Tibial artery (tissue), 4 donors: ENCODE data around the gene ZNF219.

ENCODE experiments used
- DNase-seq, 2 donors: peaks; one replicate each; pipeline ENCODE4 v3.0.0-alpha.2; 2019
- H3K27ac ChIP-seq, 2 donors: fragments of 200-600 bp; sonication (generic) in 1 of 2; 1 replicate in 1 of 2; 2 replicates in 1 of 2; pipeline ENCODE4 v1.5.1; 2018 to 2019; ENCODE audit warnings: mild to moderate bottlenecking in 1 of 2
- H3K27me3 ChIP-seq, 2 donors: fragments of 200-600 bp; sonication (generic) in 1 of 2; one replicate each; pipeline versions ENCODE4 v1.5.1 to v1.6.0; 2016 to 2019
- H3K36me3 ChIP-seq, 3 donors: fragments of 200-600 bp; sonication (generic) in 2 of 3; one replicate each; pipeline ENCODE4 v1.5.1; 2016 to 2019; ENCODE audit warnings: mild to moderate bottlenecking in 2 of 3
- H3K4me1 ChIP-seq, 4 donors: fragments of 200-600 bp; sonication (generic) in 2 of 4; 1 replicate in 3 of 4; 2 replicates in 1 of 4; pipeline ENCODE4 v1.5.1; 2016 to 2019
- H3K4me3 ChIP-seq, 2 donors: fragments of 200-600 bp; sonication (generic) in 1 of 2; 1 replicate in 1 of 2; 2 replicates in 1 of 2; pipeline ENCODE4 v1.5.1; 2018 to 2019; ENCODE audit warnings: mild to moderate bottlenecking in 2 of 2
- H3K9me3 ChIP-seq, 3 donors: fragments of 200-600 bp; sonication (generic) in 1 of 3; one replicate each; pipeline ENCODE4 v1.5.1; 2016 to 2019
- CTCF ChIP-seq, 2 experiments: fragments of 200-600 bp in 1 of 2; fragments of 450-650 bp in 1 of 2; IDR thresholded peaks; one replicate each; pipeline ENCODE4 v1.5.1; 2017 to 2019; ENCODE audit warnings: antibody characterized with exemption in 2 of 2, mild to moderate bottlenecking in 1 of 2, moderate library complexity in 1 of 2
- intact Hi-C: fragments of 100-400 bp; cut with DNase I; formaldehyde crosslinking; loops from one replicate; pipeline ENCODE4 v1.15.0; 2023; ENCODE audit warnings: low total_unique reads

Gene ZNF219

GRCh38 chr14:21097636-21098075, 799 bp downstream of the ZNF219 start:
- H3K36me3 ChIP-seq, result peaks cover 0 to 5% (median 0%) of the 10 kb centered on the region in 3 donors
- no peak for TF ChIP-seq CTCF (IDR thresholded peaks at IDR 0.05)
- DNase-seq, result peak in 1 of 2 donors; percentile 76
- peaks cover 0 to 34% (median 33%) of the 10 kb centered on the region in 4 donors for H3K4me1 ChIP-seq
- peak overlapping the region; percentile 92 to 96 for H3K27ac ChIP-seq
- H3K9me3 ChIP-seq, result no peaks in the 10 kb centered on the region
- no peaks in the 10 kb centered on the region for H3K27me3 ChIP-seq
- intact Hi-C loops, result no loop called here
- peak overlapping the region; percentile 71 to 90 for H3K4me3 ChIP-seq

GRCh38 chr14:21096978-21097635, 1.3 kb downstream of the ZNF219 start:
- H3K4me1 ChIP-seq, result peaks cover 0 to 35% (median 35%) of the 10 kb centered on the region in 4 donors
- TF ChIP-seq CTCF (IDR thresholded peaks at IDR 0.05), result no peak
- peaks cover 0 to 10% (median 3%) of the 10 kb centered on the region in 3 donors for H3K36me3 ChIP-seq
- H3K9me3 ChIP-seq, result no peaks in the 10 kb centered on the region
- H3K4me3 ChIP-seq, result peak overlapping the region; percentile 71 to 90
- no peaks in the 10 kb centered on the region for H3K27me3 ChIP-seq
- intact Hi-C loops, result no loop called here
- H3K27ac ChIP-seq, result peak overlapping the region; percentile 92 to 96
- DNase-seq, result no peak

- Histone ChIP-seq H3K4me1 (peaks cover 0 to 36% (median 36%) of the 10 kb centered on the region in 4 donors), H3K27ac (peak overlapping the region; percentile 92 to 96), H3K27me3 (no peaks in the 10 kb centered on the region), H3K4me3 (no peak overlapping the region), H3K36me3 (peaks cover 0 to 16% (median 7%) of the 10 kb centered on the region in 3 donors), H3K9me3 (no peaks in the 10 kb centered on the region)
- TF ChIP-seq CTCF (IDR thresholded peaks at IDR 0.05), result no peak
- intact Hi-C loops, result no loop called here
- DNase-seq, result no peak
Observed at GRCh38 chr14:21096438-21096837, 2.0 kb downstream of the ZNF219 start.

- intact Hi-C loops, result no loop called here
- no peaks in the 10 kb centered on the region for H3K9me3 ChIP-seq
- peaks cover 0 to 25% (median 15%) of the 10 kb centered on the region in 3 donors for H3K36me3 ChIP-seq
- peak overlapping the region; percentile 92 to 96 for H3K27ac ChIP-seq
- H3K4me3 ChIP-seq, result no peak overlapping the region
- H3K27me3 ChIP-seq, result no peaks in the 10 kb centered on the region
- H3K4me1 ChIP-seq, result peaks cover 0 to 36% (median 36%) of the 10 kb centered on the region in 4 donors
- no peak for TF ChIP-seq CTCF (IDR thresholded peaks at IDR 0.05)
- no peak for DNase-seq
Observed at GRCh38 chr14:21095430-21096205, 2.8 kb downstream of the ZNF219 start.

- no peak overlapping the region for H3K27ac ChIP-seq
- TF ChIP-seq CTCF (IDR thresholded peaks at IDR 0.05), result no peak
- peaks cover 0 to 41% (median 23%) of the 10 kb centered on the region in 3 donors for H3K36me3 ChIP-seq
- H3K9me3 ChIP-seq, result no peaks in the 10 kb centered on the region
- no peaks in the 10 kb centered on the region for H3K27me3 ChIP-seq
- intact Hi-C loops, result loop anchor here (5.0 kb wide), 1 partner anchor 288 kb away; the partner anchor contains the start of gene SUPT16H
- no peak for DNase-seq
- H3K4me3 ChIP-seq, result no peak overlapping the region
- peaks cover 0 to 27% (median 26%) of the 10 kb centered on the region in 4 donors for H3K4me1 ChIP-seq
Observed at GRCh38 chr14:21093769-21094681, 4.4 kb downstream of the ZNF219 start.
